SK-N-SH (cell line): Measurements from ENCODE around the gene CADM1. TPM values are rescaled to one million over a fixed set of nuclear protein-coding genes. Genes with fewer than 3 reads are reported as not detected.

Experiments
- CTCF ChIA-PET: fragments of 300-600, 350-600 bp; formaldehyde crosslinking; extraction: SDS; loops from one replicate; lab custom pipeline; 2021; lab: Yijun Ruan, JAX
- POLR2A ChIA-PET: fragments of 350-600 bp; sonication (Branson Sonifier 250); formaldehyde crosslinking; extraction: SDS; loops from one replicate; lab custom pipeline; 2020; ENCODE audit warnings: antibody characterized with exemption, inconsistent platforms; lab: Yijun Ruan, JAX
- DNase-seq: peaks from one replicate; pipeline ENCODE4 v3.0.0; 2012
- H2AFZ ChIP-seq: fragments of 200-600 bp; sonication (generic); 2 replicates; pipeline ENCODE4 v1.8.1; 2016; ENCODE audit warnings: antibody characterized with exemption, mild to moderate bottlenecking, low read depth
- H3F3A ChIP-seq: fragments of 200-600 bp; sonication (generic); replicated peaks from 2 replicates; pipeline ENCODE3; 2016; ENCODE audit warnings: antibody characterized with exemption, mild to moderate bottlenecking; ENCODE audit not compliant: insufficient read depth
- H3K27ac ChIP-seq, 2 experiments: fragments of 200-500 bp in 1 of 2; fragments of 200-600 bp in 1 of 2; sonication (Bioruptor generic) in 1 of 2; sonication (generic), shearing (Covaris generic) in 1 of 2; 2 replicates each; pipeline versions ENCODE4 v1.5.1 to v1.6.1; 2014 to 2016; ENCODE audit warnings: low read depth in 2 of 2, inconsistent platforms in 1 of 2, low read length in 1 of 2, mild to moderate bottlenecking in 1 of 2, mixed read lengths in 1 of 2
- H3K27me3 ChIP-seq: fragments of 200-600 bp; sonication (generic), shearing (Covaris generic); 2 replicates; pipeline ENCODE4 v1.6.1; 2016; ENCODE audit warnings: mixed run types; ENCODE audit not compliant: insufficient read depth
- H3K36me3 ChIP-seq, 2 experiments: fragments of 200-500 bp in 1 of 2; fragments of 200-600 bp in 1 of 2; sonication (Bioruptor generic) in 1 of 2; sonication (generic) in 1 of 2; replicated peaks in 1 of 2; 2 replicates each; pipeline versions ENCODE3 to v1.5.1; 2014 to 2016; ENCODE audit warnings: low read length in 1 of 2, mild to moderate bottlenecking in 1 of 2; ENCODE audit not compliant: insufficient read depth in 2 of 2, control insufficient read depth in 1 of 2
- H3K4me1 ChIP-seq, 2 experiments: fragments of 200-500 bp in 1 of 2; fragments of 200-600 bp in 1 of 2; sonication (Bioruptor generic) in 1 of 2; sonication (generic), shearing (Covaris generic) in 1 of 2; 2 replicates each; pipeline versions ENCODE4 v1.5.1 to v1.6.1; 2014 to 2016; ENCODE audit warnings: low read depth in 1 of 2, low read length in 1 of 2, mixed run types in 1 of 2; ENCODE audit not compliant: insufficient read depth in 2 of 2, control insufficient read depth in 1 of 2
- H3K4me2 ChIP-seq: fragments of 200-600 bp; sonication (generic), shearing (Covaris generic); 2 replicates; pipeline ENCODE4 v1.6.1; 2017; ENCODE audit warnings: mixed run types
- H3K4me3 ChIP-seq, 2 experiments: fragments of 200-500 bp in 1 of 2; fragments of 200-600 bp in 1 of 2; sonication (Bioruptor generic) in 1 of 2; sonication (generic), shearing (Covaris generic) in 1 of 2; 2 replicates each; pipeline versions ENCODE4 v1.5.1 to v1.8.1; 2014 to 2016; ENCODE audit warnings: low read depth in 2 of 2, inconsistent platforms in 1 of 2, low read length in 1 of 2, mild to moderate bottlenecking in 1 of 2, mixed read lengths in 1 of 2, moderate library complexity in 1 of 2
- H3K79me2 ChIP-seq: fragments of 200-600 bp; sonication (generic); 2 replicates; pipeline ENCODE4 v1.8.1; 2017; ENCODE audit warnings: mild to moderate bottlenecking; ENCODE audit not compliant: insufficient read depth
- H3K9ac ChIP-seq: fragments of 200-600 bp; sonication (generic); 2 replicates; pipeline ENCODE4 v1.6.1; 2017; ENCODE audit warnings: mixed run types
- H3K9me2 ChIP-seq: fragments of 200-600 bp; sonication (generic); 2 replicates; pipeline ENCODE4 v1.6.1; 2017; ENCODE audit warnings: mixed run types
- H3K9me3 ChIP-seq: fragments of 200-600 bp; sonication (generic); 2 replicates; pipeline ENCODE4 v1.6.1; 2017; ENCODE audit warnings: mixed run types, mild to moderate bottlenecking, moderate library complexity
- H4K20me1 ChIP-seq: fragments of 200-600 bp; sonication (generic); 2 replicates; pipeline ENCODE4 v1.6.1; 2017; ENCODE audit warnings: mild to moderate bottlenecking, mixed run types; ENCODE audit not compliant: insufficient read depth
- CHD2 ChIP-seq: fragments of 150-350 bp; IDR thresholded peaks from 2 replicates; pipeline ENCODE4 v1.6.1; 2018; ENCODE audit warnings: low read length; ENCODE audit not compliant: partially characterized antibody
- ELF1 ChIP-seq: IDR thresholded peaks from 2 replicates; pipeline ENCODE4 v1.4.0; 2012
- EP300 ChIP-seq, 2 experiments: IDR thresholded peaks; 2 replicates each; pipeline versions ENCODE4 v1.4.0 to v1.6.1; 2012; ENCODE audit warnings: borderline replicate concordance in 1 of 2, low read depth in 1 of 2, low read length in 1 of 2
- FOSL2 ChIP-seq: IDR thresholded peaks from 2 replicates; pipeline ENCODE4 v1.4.0; 2012; ENCODE audit warnings: low read depth, mild to moderate bottlenecking, moderate library complexity, borderline replicate concordance
- FOXM1 ChIP-seq: IDR thresholded peaks from 2 replicates; pipeline ENCODE4 v1.4.0; 2012; ENCODE audit warnings: low read depth, mild to moderate bottlenecking
- GATA2 ChIP-seq: sonication (generic); formaldehyde crosslinking; IDR thresholded peaks from 2 replicates; pipeline ENCODE4 v1.5.0; 2020; ENCODE audit warnings: mild to moderate bottlenecking, missing genetic modification reagents
- IRF3 ChIP-seq: fragments of 150-350 bp; IDR thresholded peaks from 2 replicates; pipeline ENCODE4 v1.6.1; 2016; ENCODE audit warnings: mild to moderate bottlenecking, low read depth, low read length
- JUND ChIP-seq: IDR thresholded peaks from 2 replicates; pipeline ENCODE4 v1.4.0; 2012
- MEF2A ChIP-seq: IDR thresholded peaks from 2 replicates; pipeline ENCODE4 v1.4.0; 2012; ENCODE audit warnings: low read depth, borderline replicate concordance
- RXRA ChIP-seq: IDR thresholded peaks from 2 replicates; pipeline ENCODE4 v1.4.0; 2012; ENCODE audit warnings: low read depth, mild to moderate bottlenecking, borderline replicate concordance
- TEAD4 ChIP-seq: IDR thresholded peaks from 2 replicates; pipeline ENCODE4 v1.4.0; 2012; ENCODE audit warnings: mild to moderate bottlenecking, borderline replicate concordance; ENCODE audit not compliant: insufficient read depth
- WGBS: methylation state at CpG from one replicate; pipeline ENCODE4 v1.1.6; 2017; ENCODE audit warnings: low lambda C conversion rate; 5-methylcytosine and 5-hydroxymethylcytosine counted together
- polyA plus RNA-seq, 3 experiments: library from polyadenylated mRNA; depleted of rRNA; stranded (reverse); fragments of >200 nt; gene quantifications; 2 replicates each; pipeline ENCODE4 v1.2.3, GENCODE V29; 2012
- TF ChIP-seq, protein P1 (sequence below): IDR thresholded peaks from 2 replicates; pipeline ENCODE4 v1.4.0; 2012; ENCODE audit warnings: low read depth, borderline replicate concordance

CADM1 gene
- polyA plus RNA-seq, 1 of the 3 experiments (the other 2 are of a cell fraction), result 7.9 TPM

DNA sequence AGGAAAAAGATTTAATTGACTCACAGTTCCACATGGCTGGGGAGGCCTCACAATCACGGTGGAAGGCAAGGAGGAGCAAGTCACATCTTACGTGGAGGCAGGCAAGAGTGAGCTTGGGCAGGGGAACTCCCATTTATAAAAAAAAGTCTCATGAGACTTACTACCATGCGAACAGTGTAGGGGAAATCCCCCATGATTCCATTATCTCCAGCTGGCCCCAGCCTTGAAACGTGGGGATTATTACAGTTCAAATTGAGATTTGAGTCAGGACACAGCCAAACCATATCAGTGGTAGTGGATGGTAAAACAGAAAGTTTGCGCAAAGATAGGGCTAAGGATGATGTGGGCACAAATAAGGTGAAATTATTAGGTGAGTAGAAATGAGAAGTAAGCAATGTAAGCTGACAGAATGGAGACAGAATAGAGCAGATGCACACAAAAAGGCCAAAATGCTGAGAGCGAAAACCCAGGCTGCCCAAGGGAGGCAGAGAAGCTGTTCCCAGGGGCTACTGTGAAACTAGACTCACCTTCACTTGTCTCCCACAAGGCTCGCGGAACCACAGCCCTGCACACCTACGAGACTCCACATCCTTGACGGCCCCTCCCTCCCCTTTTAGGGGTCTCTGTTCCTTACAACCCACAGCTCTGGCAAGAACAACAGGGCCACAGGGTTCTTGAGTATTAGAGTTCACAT, 377.6 kb downstream of the CADM1 start:
- DNase-seq, result no peak
- H3K9me3 ChIP-seq, result no peaks in the 10 kb centered on the region
- no peak overlapping the region for H3K27ac ChIP-seq
- 43% methylated on average over 10 of the region's 10 CpGs for WGBS
- POLR2A ChIA-PET, result no interaction called here
- no peak overlapping the region for H3K9ac ChIP-seq
- no peaks in the 10 kb centered on the region for H3K36me3 ChIP-seq
- no peak overlapping the region for H3K4me2 ChIP-seq
- CTCF ChIA-PET, result interaction anchor here (1.1 to 1.7 kb wide), 2 partner anchors 12 to 41 kb away, joined by 4 read pairs; no protein-coding TSS in a partner anchor
- no peaks in the 10 kb centered on the region for H3K79me2 ChIP-seq
- H4K20me1 ChIP-seq, result no peaks in the 10 kb centered on the region
- H3K4me3 ChIP-seq, result no peak overlapping the region
- H3K9me2 ChIP-seq, result no peaks in the 10 kb centered on the region
- no peaks in the 10 kb centered on the region for H3K27me3 ChIP-seq
- TF ChIP-seq IRF3 (no peak), FOXM1 (no peak), FOSL2 (no peak), RXRA (no peak), EP300 (IDR thresholded peaks at IDR 0.05; ENCODE audit: borderline replicate concordance in 1 of 2, low read depth in 1 of 2, low read length in 1 of 2) (no peak), CHD2 (no peak), MEF2A (no peak), ELF1 (no peak), JUND (no peak), TEAD4 (no peak)
- TF ChIP-seq, protein P1, sequence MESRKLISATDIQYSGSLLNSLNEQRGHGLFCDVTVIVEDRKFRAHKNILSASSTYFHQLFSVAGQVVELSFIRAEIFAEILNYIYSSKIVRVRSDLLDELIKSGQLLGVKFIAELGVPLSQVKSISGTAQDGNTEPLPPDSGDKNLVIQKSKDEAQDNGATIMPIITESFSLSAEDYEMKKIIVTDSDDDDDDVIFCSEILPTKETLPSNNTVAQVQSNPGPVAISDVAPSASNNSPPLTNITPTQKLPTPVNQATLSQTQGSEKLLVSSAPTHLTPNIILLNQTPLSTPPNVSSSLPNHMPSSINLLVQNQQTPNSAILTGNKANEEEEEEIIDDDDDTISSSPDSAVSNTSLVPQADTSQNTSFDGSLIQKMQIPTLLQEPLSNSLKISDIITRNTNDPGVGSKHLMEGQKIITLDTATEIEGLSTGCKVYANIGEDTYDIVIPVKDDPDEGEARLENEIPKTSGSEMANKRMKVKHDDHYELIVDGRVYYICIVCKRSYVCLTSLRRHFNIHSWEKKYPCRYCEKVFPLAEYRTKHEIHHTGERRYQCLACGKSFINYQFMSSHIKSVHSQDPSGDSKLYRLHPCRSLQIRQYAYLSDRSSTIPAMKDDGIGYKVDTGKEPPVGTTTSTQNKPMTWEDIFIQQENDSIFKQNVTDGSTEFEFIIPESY, result no peak
- H3K4me1 ChIP-seq, result peaks cover 0 to 41% of the 10 kb centered on the region in 2 experiments; a peak in 2 of 4 replicates
- H3F3A ChIP-seq, result no peaks in the 10 kb centered on the region
- no peak overlapping the region for H2AFZ ChIP-seq

- ChIA-PET POLR2A (no interaction called here), CTCF (interaction anchor here (1.7 kb wide), 1 partner anchor 42 kb away, joined by 4 read pairs; no protein-coding TSS in a partner anchor)
- no peak overlapping the region for H3K4me2 ChIP-seq
- H3K9ac ChIP-seq, result no peak overlapping the region
- H3K79me2 ChIP-seq, result no peaks in the 10 kb centered on the region
- no peaks in the 10 kb centered on the region for H3K27me3 ChIP-seq
- H3K9me3 ChIP-seq, result no peaks in the 10 kb centered on the region
- no peaks in the 10 kb centered on the region for H3F3A ChIP-seq
- no peaks in the 10 kb centered on the region for H3K36me3 ChIP-seq
- 5% methylated on average over 2 of the region's 2 CpGs for WGBS
- DNase-seq, result no peak
- no peak overlapping the region for H3K4me3 ChIP-seq
- no peaks in the 10 kb centered on the region for H4K20me1 ChIP-seq
- H3K9me2 ChIP-seq, result no peaks in the 10 kb centered on the region
- H3K27ac ChIP-seq, result no peak overlapping the region
- H2AFZ ChIP-seq, result no peak overlapping the region
- H3K4me1 ChIP-seq, result peaks cover 0 to 40% of the 10 kb centered on the region in 2 experiments; a peak in 2 of 4 replicates
- TF ChIP-seq, protein P1, result no peak
- no peak for TF ChIP-seq GATA2 (CRISPR knock-in tag)
These were observed 378.1 kb downstream of the CADM1 start for GRCh38 chr11:115126092-115126491.
